ENCODE data around the gene ELMOD3. TPM values are rescaled to one million over a fixed set of nuclear protein-coding genes. Genes with fewer than 3 reads are reported as not detected.

ELMOD3 gene
- total and polyA plus RNA-seq, 9 of the 15 experiments (the other 6 are each of a cell fraction or from before 2014, with no cell fraction given) = 2.7 to 18.7 (median 11.6) TPM

DNA sequence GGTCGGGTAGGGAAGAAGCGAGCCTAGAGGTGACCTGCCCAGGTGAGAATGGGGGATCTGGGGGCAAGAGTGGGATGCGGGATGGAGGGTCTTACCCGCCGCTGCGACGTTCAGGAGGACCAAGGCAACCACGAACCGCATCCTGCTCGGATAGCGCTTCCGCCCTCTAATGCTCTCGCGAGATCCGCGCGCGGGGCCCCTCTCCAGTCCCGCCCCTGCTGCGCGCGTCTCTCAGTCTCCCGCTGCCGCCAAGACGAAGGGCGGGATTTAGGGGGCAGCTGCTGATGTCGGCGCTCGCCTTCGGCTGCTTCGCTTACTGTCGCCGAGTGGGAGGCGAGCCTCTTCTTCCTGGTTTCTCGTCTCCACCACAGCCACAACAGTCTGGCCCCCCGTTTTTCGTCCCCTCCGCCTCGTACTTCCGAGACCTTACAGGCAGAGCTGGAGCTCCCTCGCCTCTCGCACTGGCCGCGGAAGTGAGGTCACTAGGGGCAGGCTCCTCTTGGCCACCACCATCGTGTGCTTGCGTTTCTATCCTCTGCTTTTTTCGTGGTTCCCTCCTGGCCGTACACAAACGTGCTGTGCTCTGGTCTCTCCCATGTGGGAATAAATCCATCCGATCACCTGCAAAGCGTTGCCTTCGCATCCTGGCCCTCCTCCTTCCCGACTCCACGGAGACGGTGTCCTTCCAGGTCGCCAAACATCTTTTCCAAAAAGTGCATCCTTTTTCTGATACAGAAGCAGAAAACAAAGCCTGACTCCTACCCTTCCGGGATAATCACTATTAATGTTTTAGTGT, 26.5 kb upstream of the ELMOD3 start, which contains the start of gene TGOLN2 (continued):
- TF ChIP-seq, protein P1, sequence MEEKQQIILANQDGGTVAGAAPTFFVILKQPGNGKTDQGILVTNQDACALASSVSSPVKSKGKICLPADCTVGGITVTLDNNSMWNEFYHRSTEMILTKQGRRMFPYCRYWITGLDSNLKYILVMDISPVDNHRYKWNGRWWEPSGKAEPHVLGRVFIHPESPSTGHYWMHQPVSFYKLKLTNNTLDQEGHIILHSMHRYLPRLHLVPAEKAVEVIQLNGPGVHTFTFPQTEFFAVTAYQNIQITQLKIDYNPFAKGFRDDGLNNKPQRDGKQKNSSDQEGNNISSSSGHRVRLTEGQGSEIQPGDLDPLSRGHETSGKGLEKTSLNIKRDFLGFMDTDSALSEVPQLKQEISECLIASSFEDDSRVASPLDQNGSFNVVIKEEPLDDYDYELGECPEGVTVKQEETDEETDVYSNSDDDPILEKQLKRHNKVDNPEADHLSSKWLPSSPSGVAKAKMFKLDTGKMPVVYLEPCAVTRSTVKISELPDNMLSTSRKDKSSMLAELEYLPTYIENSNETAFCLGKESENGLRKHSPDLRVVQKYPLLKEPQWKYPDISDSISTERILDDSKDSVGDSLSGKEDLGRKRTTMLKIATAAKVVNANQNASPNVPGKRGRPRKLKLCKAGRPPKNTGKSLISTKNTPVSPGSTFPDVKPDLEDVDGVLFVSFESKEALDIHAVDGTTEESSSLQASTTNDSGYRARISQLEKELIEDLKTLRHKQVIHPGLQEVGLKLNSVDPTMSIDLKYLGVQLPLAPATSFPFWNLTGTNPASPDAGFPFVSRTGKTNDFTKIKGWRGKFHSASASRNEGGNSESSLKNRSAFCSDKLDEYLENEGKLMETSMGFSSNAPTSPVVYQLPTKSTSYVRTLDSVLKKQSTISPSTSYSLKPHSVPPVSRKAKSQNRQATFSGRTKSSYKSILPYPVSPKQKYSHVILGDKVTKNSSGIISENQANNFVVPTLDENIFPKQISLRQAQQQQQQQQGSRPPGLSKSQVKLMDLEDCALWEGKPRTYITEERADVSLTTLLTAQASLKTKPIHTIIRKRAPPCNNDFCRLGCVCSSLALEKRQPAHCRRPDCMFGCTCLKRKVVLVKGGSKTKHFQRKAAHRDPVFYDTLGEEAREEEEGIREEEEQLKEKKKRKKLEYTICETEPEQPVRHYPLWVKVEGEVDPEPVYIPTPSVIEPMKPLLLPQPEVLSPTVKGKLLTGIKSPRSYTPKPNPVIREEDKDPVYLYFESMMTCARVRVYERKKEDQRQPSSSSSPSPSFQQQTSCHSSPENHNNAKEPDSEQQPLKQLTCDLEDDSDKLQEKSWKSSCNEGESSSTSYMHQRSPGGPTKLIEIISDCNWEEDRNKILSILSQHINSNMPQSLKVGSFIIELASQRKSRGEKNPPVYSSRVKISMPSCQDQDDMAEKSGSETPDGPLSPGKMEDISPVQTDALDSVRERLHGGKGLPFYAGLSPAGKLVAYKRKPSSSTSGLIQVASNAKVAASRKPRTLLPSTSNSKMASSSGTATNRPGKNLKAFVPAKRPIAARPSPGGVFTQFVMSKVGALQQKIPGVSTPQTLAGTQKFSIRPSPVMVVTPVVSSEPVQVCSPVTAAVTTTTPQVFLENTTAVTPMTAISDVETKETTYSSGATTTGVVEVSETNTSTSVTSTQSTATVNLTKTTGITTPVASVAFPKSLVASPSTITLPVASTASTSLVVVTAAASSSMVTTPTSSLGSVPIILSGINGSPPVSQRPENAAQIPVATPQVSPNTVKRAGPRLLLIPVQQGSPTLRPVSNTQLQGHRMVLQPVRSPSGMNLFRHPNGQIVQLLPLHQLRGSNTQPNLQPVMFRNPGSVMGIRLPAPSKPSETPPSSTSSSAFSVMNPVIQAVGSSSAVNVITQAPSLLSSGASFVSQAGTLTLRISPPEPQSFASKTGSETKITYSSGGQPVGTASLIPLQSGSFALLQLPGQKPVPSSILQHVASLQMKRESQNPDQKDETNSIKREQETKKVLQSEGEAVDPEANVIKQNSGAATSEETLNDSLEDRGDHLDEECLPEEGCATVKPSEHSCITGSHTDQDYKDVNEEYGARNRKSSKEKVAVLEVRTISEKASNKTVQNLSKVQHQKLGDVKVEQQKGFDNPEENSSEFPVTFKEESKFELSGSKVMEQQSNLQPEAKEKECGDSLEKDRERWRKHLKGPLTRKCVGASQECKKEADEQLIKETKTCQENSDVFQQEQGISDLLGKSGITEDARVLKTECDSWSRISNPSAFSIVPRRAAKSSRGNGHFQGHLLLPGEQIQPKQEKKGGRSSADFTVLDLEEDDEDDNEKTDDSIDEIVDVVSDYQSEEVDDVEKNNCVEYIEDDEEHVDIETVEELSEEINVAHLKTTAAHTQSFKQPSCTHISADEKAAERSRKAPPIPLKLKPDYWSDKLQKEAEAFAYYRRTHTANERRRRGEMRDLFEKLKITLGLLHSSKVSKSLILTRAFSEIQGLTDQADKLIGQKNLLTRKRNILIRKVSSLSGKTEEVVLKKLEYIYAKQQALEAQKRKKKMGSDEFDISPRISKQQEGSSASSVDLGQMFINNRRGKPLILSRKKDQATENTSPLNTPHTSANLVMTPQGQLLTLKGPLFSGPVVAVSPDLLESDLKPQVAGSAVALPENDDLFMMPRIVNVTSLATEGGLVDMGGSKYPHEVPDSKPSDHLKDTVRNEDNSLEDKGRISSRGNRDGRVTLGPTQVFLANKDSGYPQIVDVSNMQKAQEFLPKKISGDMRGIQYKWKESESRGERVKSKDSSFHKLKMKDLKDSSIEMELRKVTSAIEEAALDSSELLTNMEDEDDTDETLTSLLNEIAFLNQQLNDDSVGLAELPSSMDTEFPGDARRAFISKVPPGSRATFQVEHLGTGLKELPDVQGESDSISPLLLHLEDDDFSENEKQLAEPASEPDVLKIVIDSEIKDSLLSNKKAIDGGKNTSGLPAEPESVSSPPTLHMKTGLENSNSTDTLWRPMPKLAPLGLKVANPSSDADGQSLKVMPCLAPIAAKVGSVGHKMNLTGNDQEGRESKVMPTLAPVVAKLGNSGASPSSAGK (IDR thresholded peaks at IDR 0.05) = peak; percentile 87
- TF ChIP-seq RFX7 (CRISPR knock-in tag; IDR thresholded peaks at IDR 0.05) (no peak), FOSL1 (tag; conservative IDR thresholded peaks at IDR 0.05) (no peak), CHCHD3 (CRISPR knock-in tag; IDR thresholded peaks at IDR 0.05) (peak; percentile 85), ZNF778 (CRISPR knock-in tag; IDR thresholded peaks at IDR 0.05) (no peak), MEF2D (tag; conservative IDR thresholded peaks at IDR 0.05; ENCODE audit: low read depth) (no peak), PRPF4 (IDR thresholded peaks at IDR 0.05; ENCODE audit: insufficient read depth, low read depth, low read length, poor library complexity, severe bottlenecking) (no peak), ZNF24 (IDR thresholded peaks at IDR 0.05) (no peak), SMARCA4 (IDR thresholded peaks at IDR 0.05) (peak; percentile 48), NR2F6 (CRISPR knock-in tag; IDR thresholded peaks at IDR 0.05) (no peak), ZNF785 (CRISPR knock-in tag; IDR thresholded peaks at IDR 0.05) (no peak)
- TF ChIP-seq, protein P2, sequence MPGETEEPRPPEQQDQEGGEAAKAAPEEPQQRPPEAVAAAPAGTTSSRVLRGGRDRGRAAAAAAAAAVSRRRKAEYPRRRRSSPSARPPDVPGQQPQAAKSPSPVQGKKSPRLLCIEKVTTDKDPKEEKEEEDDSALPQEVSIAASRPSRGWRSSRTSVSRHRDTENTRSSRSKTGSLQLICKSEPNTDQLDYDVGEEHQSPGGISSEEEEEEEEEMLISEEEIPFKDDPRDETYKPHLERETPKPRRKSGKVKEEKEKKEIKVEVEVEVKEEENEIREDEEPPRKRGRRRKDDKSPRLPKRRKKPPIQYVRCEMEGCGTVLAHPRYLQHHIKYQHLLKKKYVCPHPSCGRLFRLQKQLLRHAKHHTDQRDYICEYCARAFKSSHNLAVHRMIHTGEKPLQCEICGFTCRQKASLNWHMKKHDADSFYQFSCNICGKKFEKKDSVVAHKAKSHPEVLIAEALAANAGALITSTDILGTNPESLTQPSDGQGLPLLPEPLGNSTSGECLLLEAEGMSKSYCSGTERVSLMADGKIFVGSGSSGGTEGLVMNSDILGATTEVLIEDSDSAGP (CRISPR knock-in tag; IDR thresholded peaks at IDR 0.05) = no peak
- TF ChIP-seq, protein P3, sequence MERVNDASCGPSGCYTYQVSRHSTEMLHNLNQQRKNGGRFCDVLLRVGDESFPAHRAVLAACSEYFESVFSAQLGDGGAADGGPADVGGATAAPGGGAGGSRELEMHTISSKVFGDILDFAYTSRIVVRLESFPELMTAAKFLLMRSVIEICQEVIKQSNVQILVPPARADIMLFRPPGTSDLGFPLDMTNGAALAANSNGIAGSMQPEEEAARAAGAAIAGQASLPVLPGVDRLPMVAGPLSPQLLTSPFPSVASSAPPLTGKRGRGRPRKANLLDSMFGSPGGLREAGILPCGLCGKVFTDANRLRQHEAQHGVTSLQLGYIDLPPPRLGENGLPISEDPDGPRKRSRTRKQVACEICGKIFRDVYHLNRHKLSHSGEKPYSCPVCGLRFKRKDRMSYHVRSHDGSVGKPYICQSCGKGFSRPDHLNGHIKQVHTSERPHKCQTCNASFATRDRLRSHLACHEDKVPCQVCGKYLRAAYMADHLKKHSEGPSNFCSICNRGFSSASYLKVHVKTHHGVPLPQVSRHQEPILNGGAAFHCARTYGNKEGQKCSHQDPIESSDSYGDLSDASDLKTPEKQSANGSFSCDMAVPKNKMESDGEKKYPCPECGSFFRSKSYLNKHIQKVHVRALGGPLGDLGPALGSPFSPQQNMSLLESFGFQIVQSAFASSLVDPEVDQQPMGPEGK (CRISPR knock-in tag; IDR thresholded peaks at IDR 0.05; ENCODE audit: borderline replicate concordance) = no peak

All from K562 (cell line).